BJ (cell line): ENCODE results near the gene DLG2. TPM values are rescaled to one million over a fixed set of nuclear protein-coding genes. Genes with fewer than 3 reads are reported as not detected.

Experiments
- CTCF ChIA-PET: fragments of 350-600 bp; formaldehyde crosslinking; extraction: SDS; loops from one replicate; lab custom pipeline; 2021; ENCODE audit warnings: antibody characterized with exemption, inconsistent platforms; lab: Yijun Ruan, JAX
- POLR2A ChIA-PET: fragments of 300-600 bp; sonication (Branson Sonifier 250); formaldehyde crosslinking; extraction: SDS; loops from one replicate; lab custom pipeline; 2021; ENCODE audit warnings: antibody characterized with exemption; lab: Charles Lee
- DNase-seq: peaks from one replicate; pipeline ENCODE4 v3.0.0-alpha.2; 2011; ENCODE audit warnings: low read depth
- H3K27me3 ChIP-seq: 2 replicates; pipeline ENCODE4 v1.6.0; 2011; ENCODE audit warnings: low read length; ENCODE audit not compliant: control insufficient read depth, insufficient read depth
- H3K36me3 ChIP-seq: 2 replicates; pipeline ENCODE4 v1.5.1; 2011; ENCODE audit warnings: low read length; ENCODE audit not compliant: control insufficient read depth, insufficient read depth
- H3K4me3 ChIP-seq: 2 replicates; pipeline ENCODE4 v1.5.1; 2011; ENCODE audit warnings: low read depth, mild to moderate bottlenecking, control low read depth, low read length
- polyA plus RNA-seq: library from polyadenylated mRNA; depleted of rRNA; stranded (reverse); fragments of >200 nt; gene quantifications from 2 replicates; pipeline ENCODE4 v1.2.3, GENCODE V29; 2011
- TF ChIP-seq, protein P1 (sequence below): IDR thresholded peaks from 2 replicates; pipeline ENCODE4 v1.5.1; 2011; ENCODE audit warnings: low read depth, mild to moderate bottlenecking, control low read depth, inconsistent platforms, low read length, moderate library complexity; ENCODE audit not compliant: insufficient read depth

The DLG2 gene
- polyA plus RNA-seq, 1 experiment, result 0.28 TPM

DNA sequence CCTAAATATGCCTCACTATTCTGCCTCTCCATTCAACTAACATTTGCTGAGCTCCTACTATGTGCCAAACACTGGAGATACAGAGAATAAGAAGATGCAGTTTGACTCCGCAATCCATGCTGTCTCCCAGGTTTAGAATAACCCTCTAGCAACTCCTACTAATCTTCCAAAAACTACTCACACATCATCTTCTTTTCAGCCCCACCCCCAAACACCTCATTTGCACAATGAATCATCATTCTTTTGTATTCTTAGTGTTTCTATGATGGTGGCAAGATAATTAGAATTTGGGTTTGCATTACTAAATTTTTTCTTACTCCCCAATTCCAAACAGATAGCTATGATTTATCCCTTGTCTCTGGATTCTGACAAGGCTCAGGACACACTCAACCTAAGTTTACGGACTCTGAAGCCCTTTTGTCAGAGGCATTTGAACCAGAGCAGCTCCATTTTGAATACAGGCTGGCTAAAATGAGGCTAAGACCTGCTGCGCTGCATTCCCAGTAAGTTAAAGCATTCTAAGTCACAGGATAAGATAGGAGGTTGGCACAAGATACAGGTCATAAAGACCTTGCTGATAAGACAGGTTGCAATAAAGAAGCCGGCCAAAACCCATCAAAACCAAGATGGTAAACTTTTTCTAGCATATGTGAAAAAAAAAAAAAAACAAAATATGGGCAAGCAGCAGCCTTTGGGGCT is 1038.9 kb downstream of the DLG2 start:
- Histone ChIP-seq H3K4me3 (no peak overlapping the region), H3K36me3 (no peaks in the 10 kb centered on the region), H3K27me3 (no peaks in the 10 kb centered on the region)
- POLR2A ChIA-PET, result no interaction called here
- DNase-seq, result no peak
- CTCF ChIA-PET, result no interaction called here
- TF ChIP-seq, protein P1, sequence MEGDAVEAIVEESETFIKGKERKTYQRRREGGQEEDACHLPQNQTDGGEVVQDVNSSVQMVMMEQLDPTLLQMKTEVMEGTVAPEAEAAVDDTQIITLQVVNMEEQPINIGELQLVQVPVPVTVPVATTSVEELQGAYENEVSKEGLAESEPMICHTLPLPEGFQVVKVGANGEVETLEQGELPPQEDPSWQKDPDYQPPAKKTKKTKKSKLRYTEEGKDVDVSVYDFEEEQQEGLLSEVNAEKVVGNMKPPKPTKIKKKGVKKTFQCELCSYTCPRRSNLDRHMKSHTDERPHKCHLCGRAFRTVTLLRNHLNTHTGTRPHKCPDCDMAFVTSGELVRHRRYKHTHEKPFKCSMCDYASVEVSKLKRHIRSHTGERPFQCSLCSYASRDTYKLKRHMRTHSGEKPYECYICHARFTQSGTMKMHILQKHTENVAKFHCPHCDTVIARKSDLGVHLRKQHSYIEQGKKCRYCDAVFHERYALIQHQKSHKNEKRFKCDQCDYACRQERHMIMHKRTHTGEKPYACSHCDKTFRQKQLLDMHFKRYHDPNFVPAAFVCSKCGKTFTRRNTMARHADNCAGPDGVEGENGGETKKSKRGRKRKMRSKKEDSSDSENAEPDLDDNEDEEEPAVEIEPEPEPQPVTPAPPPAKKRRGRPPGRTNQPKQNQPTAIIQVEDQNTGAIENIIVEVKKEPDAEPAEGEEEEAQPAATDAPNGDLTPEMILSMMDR, result no peak

DNA sequence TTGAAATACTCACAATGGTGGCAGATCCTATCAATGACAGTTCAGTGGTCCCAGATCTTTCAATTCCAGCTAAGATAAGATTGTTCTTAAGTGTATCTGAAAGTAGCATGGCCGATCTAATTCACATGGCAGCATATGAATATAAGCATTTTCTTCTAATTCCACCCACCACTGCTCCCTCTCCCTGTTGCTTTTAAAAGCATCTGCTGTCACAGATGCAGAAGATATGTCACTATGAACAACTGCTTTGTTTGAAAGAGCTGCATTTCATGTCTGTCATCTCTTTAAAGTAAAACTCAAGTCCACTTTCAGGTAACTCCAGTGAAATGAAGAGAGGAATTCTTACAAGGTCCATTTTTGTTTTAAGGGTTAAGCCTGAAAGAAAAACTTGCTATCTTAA is 1044.0 kb downstream of the DLG2 start:
- no peak overlapping the region for H3K4me3 ChIP-seq
- TF ChIP-seq, protein P1, result no peak
- CTCF ChIA-PET, result interaction anchor here (0.7 kb wide), 1 partner anchor 19 kb away, joined by 3 read pairs; no protein-coding TSS in a partner anchor
- POLR2A ChIA-PET, result no interaction called here
- H3K36me3 ChIP-seq, result no peaks in the 10 kb centered on the region
- no peak for DNase-seq
- no peaks in the 10 kb centered on the region for H3K27me3 ChIP-seq

DNA sequence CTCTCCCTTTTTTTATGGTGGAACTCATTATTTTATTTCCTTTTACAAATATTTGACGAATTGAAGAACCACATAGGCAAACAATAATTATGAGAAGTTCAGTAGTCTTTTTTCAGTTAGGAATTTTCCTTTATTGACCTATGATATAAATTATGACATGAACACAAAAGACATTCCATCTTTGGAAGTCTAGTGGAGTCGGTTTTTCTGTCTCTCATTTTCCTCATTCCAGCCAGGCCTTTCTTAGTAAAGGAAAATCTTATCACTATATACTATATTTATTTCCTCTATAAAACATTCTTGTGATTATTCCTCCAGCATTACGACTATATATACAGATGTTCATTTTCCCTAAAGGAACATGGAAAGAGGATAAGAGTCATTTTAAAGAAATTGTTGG is 1046.1 kb downstream of the DLG2 start:
- CTCF ChIA-PET, result no interaction called here
- TF ChIP-seq, protein P1, result no peak
- POLR2A ChIA-PET, result no interaction called here

DNA sequence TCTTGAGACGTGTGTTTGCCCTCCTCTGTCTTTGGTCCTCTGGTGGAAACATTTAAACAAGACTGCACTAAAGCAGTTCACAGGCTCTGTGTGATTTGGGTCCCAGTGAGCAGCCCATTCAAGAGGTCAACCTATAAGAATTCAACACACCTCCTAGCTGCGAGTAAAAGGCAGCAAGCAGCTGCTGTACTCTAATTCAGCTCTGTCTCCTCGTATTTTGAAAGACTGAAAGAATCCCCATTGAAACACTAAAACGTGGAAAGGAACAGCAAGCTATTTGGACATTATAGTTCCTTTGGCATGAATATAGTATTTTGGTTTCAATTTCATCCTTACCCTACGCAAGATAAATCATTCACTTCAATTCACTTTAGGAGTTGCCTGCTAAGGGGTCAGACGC is 1046.7 kb downstream of the DLG2 start:
- Histone ChIP-seq H3K36me3 (no peaks in the 10 kb centered on the region), H3K27me3 (no peaks in the 10 kb centered on the region), H3K4me3 (no peak overlapping the region)
- TF ChIP-seq, protein P1, result no peak
- no peak for DNase-seq
- CTCF ChIA-PET, result no interaction called here
- POLR2A ChIA-PET, result no interaction called here

More for the DNA sequence above, 1046.1 kb downstream of the DLG2 start:
- H3K36me3 ChIP-seq, result no peaks in the 10 kb centered on the region
- no peaks in the 10 kb centered on the region for H3K27me3 ChIP-seq
- DNase-seq, result no peak
- no peak overlapping the region for H3K4me3 ChIP-seq

DNA sequence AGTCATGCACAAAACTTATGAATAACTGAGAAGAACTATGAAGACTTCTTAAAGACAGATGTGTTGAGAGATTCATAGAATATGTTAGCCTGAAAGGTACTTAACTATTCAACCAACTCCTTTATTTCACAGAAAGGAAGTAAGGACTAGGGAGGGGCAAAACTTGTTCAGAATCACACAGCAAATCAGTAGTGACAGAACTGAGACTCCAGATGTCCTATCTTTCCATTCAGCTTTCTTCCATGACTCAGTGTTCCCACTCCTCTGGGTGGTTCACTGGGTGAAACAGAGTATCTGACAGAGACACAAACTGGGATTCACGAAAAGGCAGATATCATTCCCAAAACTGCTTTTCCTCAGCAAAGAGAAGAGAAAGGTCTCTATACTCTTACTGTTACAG is 1053.3 kb downstream of the DLG2 start:
- ChIA-PET POLR2A (no interaction called here), CTCF (no interaction called here)
- Histone ChIP-seq H3K36me3 (no peaks in the 10 kb centered on the region), H3K4me3 (no peak overlapping the region), H3K27me3 (no peaks in the 10 kb centered on the region)
- no peak for DNase-seq
- TF ChIP-seq, protein P1, result no peak
